DMS53 (cell line): ENCODE results near the gene EIF5A.
A peak's percentile ranks its signal among the peaks of the same experiment; 100 is the strongest.
"Not testable (repeated sequence)": the region's sequence is repeated elsewhere in the genome, so short reads cannot be mapped to it uniquely, and the experiment has no call there.

Experiments
- DNase-seq: peaks from one replicate; lab custom pipeline; 2025; lab: John Stamatoyannopoulos, UW

EIF5A gene

GRCh38 chr17:7330638-7331015, 23.2 kb downstream of the EIF5A start:
- no peak for DNase-seq

DNA sequence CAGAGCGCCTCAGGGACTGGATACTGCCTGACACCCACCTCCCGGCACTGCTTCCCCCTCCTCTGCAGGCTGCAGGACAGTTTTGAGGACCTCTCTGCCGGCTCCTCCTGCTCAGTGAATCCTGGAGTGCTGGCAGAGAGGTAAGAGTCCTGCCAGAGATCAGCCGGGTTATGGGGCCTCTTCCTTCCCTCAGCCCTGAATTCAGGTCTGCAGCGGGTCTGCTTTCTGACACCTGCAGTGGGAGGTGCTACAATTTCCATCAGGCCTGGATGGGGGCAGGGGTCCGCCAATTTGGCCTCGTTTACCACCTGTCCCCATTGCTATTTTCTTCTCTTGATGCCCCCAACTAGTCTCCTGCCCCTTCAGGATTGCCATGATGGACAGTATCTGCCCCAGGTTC, 24.7 kb downstream of the EIF5A start:
- no peak for DNase-seq

DNA sequence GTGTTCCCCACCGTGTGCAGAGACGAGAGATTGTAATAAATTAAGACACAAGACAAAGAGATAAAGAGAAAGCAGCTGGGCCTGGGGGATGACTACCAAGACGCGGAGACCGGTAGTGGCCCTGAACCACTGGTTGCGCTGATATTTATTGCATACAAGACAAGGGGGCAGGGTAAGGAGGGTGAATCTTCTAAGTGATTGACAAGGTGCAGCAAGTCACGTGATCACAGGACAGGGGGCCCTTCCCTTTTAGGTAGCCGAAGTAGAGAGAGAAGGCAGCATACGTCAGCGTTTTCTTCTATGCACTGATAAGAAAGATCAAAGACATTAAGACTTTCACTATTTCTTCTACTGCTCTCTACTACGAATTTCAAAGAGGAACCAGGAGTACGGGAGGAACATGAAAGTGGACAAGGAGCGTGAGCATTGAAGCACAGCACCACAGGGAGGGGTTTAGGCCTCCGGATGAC, 25.2 kb downstream of the EIF5A start:
- not testable (repeated sequence) for DNase-seq

- no peak for DNase-seq
Observed at GRCh38 chr17:7334938-7335538, 27.6 kb downstream of the EIF5A start.

DNA sequence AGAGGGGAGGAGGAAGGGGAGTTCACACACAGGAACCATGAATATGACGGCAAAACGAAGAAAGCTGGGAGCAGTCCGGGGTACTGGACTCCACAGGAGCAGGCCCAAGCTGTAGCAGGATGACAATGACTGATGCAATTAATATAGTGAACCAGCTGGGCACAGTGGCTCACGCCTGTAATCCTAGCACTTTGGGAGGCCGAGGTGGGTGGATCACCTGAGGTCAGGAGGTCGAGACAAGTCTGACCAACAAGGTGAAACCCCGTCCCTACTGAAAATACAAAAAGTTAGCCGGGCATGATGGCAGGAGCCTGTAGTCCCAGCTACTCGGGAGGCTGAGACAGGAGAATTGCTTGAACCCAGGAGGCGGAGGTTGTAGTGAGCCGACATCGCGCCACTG, 28.3 kb downstream of the EIF5A start:
- DNase-seq = not testable (repeated sequence)

DNA sequence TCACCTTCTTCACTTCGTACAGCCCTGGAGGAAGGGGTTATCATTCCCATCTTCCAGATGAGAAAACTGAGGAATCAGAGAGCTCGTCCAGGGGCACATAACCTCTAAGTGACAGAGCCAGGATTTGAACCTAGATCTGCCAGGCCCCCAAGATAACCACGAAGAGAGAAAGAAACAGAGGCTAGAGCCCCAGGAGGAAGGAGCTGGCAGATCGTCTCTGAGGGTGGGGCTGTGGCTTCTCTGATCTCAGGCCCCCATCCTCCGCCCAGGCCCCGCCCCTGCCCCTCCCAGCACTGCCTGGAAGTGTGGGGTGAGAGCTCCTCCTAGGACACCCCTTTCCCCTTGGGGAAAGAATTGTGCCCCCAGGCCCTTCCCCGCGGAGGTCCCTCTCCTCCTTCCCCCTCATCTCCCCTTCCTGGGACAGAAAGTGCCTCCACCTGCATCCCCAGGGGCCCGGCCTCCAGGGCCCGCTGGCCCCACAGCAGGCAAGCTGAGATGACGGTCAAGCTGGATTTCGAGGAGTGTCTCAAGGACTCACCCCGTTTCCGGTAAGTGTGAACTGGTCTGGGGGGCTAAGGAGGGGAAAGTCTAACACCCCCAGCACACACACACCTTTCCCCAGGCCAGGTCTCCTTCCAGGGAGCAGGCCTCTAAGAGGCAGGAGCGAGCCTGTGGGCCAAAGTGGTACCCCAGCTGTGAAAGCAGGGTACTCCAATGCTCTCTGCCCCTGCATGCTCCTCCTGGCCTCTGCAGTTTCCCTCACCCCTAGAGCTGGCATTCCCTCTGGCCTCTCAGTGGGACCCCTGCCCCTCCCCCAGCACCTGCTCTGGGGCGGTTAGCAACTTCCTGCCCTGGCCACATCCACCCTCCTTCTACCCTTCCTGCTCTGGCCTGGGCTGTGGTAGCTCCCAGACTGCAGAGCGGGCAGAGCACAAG, 29.1 kb downstream of the EIF5A start, which contains the start of gene ACAP1:
ACAP1 (plus strand) TSS at position 290 of the 936 bp plus-strand sequence; CDS start at position 496, 206 bp downstream.
- no peak for DNase-seq

DNA sequence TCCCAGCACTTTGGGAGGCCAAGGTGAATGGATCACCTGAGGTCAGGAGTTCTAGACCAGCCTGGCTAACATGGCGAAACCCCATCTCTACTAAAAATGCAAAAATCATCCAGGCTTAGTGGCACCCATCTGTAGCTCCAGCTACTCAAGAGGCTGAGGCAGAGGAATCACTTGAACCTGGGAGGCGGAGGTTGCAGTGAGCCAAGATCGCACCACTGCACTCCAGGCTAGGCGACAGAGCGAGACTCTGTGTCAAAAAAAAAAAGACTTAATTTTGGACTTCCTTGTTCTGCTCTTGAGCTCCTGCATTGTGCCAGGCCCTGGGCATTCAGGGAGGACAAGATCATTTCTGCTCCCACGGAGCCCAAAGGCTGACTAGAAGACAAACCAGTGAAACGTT, 30.2 kb downstream of the EIF5A start:
- not testable (repeated sequence) for DNase-seq

DNA sequence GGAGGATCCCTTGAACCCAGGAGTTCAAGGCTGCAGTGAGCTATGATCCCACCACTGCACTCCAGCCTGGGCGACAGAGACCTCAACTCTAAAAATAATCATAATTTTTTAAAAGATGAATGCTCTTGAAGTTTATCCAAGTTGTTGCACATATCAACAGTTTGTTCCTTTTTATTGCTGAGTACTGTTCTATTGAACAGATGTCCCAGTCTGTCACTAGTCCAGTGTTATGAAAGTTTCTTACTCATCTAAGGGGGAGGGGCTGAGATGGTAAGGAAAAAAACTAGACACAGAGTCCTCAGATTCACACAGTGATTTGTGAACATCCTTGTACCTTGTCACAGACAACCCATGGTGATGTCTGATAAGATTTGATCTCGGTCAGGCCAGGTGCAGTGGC, 32.8 kb downstream of the EIF5A start:
- DNase-seq = no peak

- no peak for DNase-seq
Observed at GRCh38 chr17:7341842-7342241, 34.4 kb downstream of the EIF5A start.

- DNase-seq = no peak
Observed at GRCh38 chr17:7343250-7343649, 35.8 kb downstream of the EIF5A start.

DNA sequence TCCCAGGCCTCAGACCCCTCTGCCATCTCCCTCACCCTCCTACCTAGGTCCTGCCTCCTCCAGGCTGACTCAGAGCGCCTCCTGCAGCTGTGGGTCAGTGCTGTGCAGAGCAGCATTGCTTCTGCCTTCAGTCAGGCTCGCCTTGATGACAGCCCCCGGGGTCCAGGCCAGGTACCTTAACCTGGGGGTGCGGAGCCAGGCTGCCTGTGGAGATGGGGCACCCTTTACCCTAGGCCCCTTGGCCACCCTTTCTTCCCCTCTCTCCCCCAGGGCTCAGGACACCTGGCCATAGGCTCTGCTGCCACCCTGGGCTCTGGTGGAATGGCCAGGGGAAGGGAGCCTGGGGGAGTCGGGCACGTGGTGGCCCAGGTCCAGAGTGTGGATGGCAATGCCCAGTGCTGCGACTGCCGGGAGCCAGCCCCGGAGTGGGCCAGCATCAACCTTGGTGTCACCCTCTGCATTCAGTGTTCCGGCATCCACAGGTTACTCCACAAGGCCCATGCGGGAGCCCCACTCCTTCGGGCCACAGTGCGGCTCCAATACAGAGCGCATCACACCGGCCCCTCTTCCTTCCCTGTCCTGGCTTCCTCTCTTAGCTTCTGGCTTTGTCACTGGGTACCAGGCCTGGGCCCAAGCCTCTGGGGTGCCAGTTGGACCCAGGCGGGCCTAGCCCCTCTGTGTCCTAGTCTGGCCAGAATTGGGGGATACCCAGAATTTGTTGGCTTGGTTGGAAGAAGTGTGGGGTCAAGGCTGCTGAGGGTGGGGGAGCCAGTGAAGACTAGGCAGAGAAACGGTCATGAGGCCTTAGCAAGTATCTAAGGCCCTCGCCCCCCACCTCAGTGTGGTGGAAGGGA, 39.6 kb downstream of the EIF5A start:
- no peak for DNase-seq

DNA sequence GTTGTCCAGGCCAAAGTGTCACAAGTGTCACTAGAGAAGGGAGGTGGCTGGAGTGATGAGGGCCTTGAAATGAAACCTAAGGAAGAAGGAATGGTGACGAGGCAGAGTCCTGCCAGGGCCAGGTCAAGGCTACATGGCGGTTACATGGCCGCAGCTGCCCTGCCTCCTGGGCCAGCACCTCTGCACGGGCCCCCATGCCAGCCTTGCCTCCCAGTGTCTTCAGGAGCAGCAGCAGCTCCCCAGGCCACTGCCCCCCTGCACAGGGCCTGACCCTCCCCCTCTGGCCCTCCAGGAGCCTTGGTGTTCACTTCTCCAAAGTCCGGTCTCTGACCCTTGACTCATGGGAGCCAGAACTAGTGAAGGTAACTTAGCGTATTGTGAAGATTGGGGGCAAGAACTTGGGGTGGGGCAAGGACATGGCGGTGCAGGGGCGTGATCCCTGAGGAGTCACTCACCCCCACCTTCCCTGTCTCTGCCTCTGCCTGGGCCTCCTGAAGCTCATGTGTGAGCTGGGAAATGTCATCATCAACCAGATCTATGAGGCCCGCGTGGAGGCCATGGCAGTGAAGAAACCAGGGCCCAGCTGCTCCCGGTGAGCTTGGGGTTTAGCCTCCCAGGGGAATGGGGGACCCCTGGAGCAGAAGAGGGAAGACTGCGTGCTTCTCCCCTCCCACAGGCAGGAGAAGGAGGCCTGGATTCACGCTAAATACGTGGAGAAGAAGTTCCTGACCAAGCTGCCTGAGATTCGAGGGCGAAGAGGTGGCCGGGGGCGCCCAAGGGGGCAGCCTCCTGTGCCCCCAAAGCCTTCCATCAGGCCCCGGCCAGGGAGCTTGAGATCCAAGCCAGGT, 40.4 kb downstream of the EIF5A start:
- DNase-seq = no peak

GRCh38 chr17:7348478-7349242, 41.2 kb downstream of the EIF5A start:
- DNase-seq = no peak

- DNase-seq = peak; percentile 97
Observed at GRCh38 chr17:7351665-7352502, 44.5 kb downstream of the EIF5A start, which contains the start of gene KCTD11. TSS of gene KCTD11 (plus strand) at chr17:7352162.

GRCh38 chr17:7352503-7352889, 45.1 kb downstream of the EIF5A start:
- no peak for DNase-seq

DNA sequence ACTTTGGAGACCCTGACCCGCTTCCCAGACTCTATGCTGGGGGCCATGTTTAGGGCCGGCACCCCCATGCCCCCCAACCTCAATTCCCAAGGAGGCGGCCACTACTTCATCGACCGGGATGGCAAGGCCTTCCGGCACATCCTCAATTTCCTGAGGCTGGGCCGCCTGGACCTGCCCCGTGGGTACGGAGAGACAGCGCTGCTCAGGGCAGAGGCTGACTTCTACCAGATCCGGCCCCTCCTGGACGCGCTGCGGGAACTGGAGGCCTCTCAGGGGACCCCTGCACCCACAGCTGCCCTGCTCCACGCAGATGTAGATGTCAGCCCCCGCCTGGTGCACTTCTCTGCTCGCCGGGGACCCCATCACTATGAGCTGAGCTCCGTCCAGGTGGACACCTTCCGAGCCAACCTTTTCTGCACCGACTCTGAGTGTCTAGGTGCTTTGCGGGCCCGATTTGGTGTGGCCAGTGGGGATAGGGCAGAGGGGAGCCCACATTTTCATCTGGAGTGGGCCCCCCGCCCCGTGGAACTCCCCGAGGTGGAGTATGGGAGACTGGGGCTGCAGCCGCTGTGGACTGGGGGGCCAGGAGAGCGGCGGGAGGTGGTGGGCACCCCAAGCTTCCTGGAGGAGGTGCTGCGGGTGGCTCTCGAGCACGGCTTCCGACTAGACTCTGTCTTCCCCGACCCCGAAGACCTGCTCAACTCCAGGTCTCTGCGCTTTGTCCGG, 45.6 kb downstream of the EIF5A start:
- DNase-seq = no peak

GRCh38 chr17:7354262-7354843, 46.9 kb downstream of the EIF5A start:
- peak; percentile 63 for DNase-seq

DNA sequence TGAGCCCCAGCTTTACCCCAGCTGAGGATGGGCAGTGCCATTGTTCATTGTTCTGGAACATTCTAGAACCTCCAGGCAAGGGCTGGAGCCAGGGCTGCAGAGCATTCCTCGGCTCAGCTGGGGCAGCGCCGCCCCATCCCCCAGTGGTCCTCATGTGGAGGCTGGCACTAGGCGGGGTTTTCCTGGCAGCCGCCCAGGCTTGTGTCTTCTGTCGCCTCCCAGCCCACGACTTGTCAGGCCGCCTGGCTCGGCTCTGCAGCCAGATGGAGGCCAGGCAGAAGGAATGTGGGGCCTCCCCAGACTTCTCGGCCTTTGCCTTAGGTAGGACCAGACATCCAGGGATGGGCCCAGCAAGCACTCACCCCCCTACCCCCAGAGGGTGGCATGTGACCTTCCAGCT, 47.6 kb downstream of the EIF5A start, which contains the start of gene TMEM95:
TMEM95 (plus strand) TSS at position 104 of the 400 bp plus-strand sequence; CDS start at position 153, 49 bp downstream.
- no peak for DNase-seq
